ENCODE measurements around the gene ARMC7.

DNA sequence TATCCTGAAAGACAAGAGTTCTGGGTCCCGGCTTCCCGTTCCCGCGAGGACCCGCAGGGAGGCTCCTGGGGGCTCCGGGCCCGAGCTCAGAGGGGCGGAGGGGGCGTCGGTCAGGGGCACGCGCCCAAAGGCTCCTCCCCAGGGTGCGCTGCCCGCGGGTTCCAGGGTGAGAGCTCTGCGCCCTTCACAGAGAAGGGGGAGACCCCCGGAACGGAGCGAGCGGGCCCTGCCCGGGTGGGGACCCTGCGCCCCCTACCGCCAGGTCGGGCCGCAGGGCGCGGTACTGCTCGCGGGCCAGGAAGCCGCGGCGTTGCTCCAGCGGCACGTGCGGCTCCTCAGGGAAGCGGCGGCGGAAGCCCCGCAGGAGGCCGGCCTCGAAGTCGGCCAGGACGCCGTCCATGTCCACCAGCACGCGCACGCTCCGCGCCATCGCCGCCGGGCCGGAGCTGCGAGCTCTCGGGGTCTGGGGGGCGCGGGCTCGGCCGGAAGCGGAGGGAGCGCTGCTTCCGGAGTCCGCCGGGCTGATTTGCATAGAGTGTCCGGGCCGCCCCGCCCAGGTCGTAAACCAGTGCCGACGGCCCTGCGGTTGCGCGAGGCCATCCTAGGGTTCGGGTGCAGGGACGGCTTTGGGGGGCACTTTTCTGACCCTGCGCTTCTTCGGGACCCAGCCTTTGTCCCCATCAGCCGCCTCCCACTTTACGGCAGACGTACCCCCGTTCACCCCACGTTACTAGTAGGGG lies 21.7 kb downstream of the ARMC7 start, which contains the start of gene NT5C:
- TF ChIP-seq, protein P1, sequence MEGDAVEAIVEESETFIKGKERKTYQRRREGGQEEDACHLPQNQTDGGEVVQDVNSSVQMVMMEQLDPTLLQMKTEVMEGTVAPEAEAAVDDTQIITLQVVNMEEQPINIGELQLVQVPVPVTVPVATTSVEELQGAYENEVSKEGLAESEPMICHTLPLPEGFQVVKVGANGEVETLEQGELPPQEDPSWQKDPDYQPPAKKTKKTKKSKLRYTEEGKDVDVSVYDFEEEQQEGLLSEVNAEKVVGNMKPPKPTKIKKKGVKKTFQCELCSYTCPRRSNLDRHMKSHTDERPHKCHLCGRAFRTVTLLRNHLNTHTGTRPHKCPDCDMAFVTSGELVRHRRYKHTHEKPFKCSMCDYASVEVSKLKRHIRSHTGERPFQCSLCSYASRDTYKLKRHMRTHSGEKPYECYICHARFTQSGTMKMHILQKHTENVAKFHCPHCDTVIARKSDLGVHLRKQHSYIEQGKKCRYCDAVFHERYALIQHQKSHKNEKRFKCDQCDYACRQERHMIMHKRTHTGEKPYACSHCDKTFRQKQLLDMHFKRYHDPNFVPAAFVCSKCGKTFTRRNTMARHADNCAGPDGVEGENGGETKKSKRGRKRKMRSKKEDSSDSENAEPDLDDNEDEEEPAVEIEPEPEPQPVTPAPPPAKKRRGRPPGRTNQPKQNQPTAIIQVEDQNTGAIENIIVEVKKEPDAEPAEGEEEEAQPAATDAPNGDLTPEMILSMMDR (IDR thresholded peaks at IDR 0.05): peak in 2 of 3 donors; percentile 7 to 48
- TF ChIP-seq POLR2A (IDR thresholded peaks at IDR 0.05): no peak
- peak; percentile 58 to 67 (median 60) for TF ChIP-seq POLR2AphosphoS5 (IDR thresholded peaks at IDR 0.05)

Measured in breast epithelium (tissue), 3 donors.